ENCODE measurements around the gene ABHD12B.

GRCh38 chr14:50951032-50951431 lies 79.2 kb downstream of the ABHD12B start:
- TF ChIP-seq CTCF (IDR thresholded peaks at IDR 0.05): no peak
- TF ChIP-seq ZFX (IDR thresholded peaks at IDR 0.05; ENCODE audit: borderline replicate concordance): no peak

Data from 22Rv1 (cell line).